Loucy (cell line): ENCODE results near the gene CEP135.

Source experiments
- EZH2phosphoT487 ChIP-seq: fragments of 200-600 bp; IDR thresholded peaks from 2 replicates; pipeline ENCODE4 v1.6.1; 2018; ENCODE audit warnings: antibody characterized with exemption, mild to moderate bottlenecking, moderate library complexity, borderline replicate concordance
- TF ChIP-seq, protein P1 (sequence below): fragments of 200-600 bp; sonication (generic); conservative IDR thresholded peaks from 2 replicates; pipeline ENCODE4 v1.5.1; 2014; ENCODE audit warnings: mild to moderate bottlenecking, antibody characterized with exemption, low read length

DNA sequence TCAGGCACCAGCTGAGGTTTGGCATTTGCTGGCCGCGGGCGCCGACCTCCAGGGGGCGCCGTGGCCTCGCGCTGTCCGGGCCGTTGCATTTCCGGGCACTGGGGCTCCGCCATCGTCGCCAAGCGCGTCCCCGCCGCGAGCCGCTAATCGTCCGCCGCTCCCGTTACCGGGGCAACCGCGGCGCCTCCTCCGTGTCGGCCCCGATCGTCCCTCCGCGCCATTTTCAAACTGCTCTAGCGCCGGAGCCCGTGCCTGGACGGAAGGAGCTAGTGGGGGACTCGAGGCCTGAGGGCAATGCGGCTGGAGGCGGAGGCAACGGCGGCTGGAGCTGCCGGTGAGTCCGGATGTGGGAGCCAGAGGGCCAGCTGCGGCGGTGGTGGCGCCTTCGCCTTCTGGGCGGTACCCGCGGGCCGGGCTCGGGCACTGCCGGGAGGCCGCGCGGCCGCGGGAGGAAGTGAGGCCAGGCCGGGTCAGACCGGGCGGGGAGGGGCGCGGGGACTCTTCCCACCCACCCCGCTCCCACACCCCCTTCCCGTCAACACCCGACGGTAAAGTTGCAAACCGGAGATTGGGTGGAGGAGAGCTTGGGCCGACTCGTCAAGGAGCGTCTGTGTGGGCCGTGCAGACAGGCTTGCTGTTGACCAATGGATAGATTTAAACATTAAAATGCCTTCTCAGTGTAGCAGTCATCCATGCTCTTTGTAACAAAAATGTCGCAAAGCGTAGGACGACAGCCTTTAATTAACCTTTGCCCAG lies at the start of gene CEP135:
- TF ChIP-seq, protein P1, sequence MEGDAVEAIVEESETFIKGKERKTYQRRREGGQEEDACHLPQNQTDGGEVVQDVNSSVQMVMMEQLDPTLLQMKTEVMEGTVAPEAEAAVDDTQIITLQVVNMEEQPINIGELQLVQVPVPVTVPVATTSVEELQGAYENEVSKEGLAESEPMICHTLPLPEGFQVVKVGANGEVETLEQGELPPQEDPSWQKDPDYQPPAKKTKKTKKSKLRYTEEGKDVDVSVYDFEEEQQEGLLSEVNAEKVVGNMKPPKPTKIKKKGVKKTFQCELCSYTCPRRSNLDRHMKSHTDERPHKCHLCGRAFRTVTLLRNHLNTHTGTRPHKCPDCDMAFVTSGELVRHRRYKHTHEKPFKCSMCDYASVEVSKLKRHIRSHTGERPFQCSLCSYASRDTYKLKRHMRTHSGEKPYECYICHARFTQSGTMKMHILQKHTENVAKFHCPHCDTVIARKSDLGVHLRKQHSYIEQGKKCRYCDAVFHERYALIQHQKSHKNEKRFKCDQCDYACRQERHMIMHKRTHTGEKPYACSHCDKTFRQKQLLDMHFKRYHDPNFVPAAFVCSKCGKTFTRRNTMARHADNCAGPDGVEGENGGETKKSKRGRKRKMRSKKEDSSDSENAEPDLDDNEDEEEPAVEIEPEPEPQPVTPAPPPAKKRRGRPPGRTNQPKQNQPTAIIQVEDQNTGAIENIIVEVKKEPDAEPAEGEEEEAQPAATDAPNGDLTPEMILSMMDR: peak; percentile 76
- no peak for TF ChIP-seq EZH2phosphoT487
